ENCODE data around the gene LRRTM1. TPM values are rescaled to one million over a fixed set of nuclear protein-coding genes. Genes with fewer than 3 reads are reported as not detected.

Gene LRRTM1
- total and polyA plus RNA-seq, 2 of the 4 experiments (the other 2 are of a cell fraction): not detected

DNA sequence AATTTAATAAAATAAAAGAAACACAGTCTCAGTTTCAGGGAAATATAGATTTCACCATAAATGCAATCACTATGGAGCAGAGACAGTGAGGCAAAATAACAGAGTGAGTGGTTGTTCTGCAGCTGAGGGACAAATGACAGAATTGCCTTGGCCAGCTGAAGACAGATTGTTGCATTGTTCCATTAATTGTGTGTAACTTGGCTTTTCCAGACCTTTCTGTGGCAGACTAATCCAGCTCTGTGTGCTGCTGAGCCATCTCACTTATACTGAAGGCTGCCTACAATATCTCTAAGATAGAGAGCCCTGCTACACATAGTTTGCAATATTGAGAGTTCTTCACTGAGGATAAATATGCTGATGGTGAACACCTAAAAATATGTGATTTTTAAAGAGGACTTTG is 11.5 kb downstream of the LRRTM1 start:
- dilution Hi-C loops (cut with HindIII; ENCODE audit: low sequenced_read_pairs, unreplicated experiment): no loop called here
- BruUV-seq (replicated peaks): no TSS peak
- H2BK20ac ChIP-seq (ENCODE audit: low read depth, low read length): no peak overlapping the region

More for the DNA sequence above, 11.5 kb downstream of the LRRTM1 start:
- no peaks in the 10 kb centered on the region for H3K4me1 ChIP-seq (ENCODE audit: control insufficient read depth, insufficient read depth, low read length)
- no peaks in the 10 kb centered on the region for H3K9me1 ChIP-seq (ENCODE audit: insufficient read depth, low read length)
- H4K5ac ChIP-seq (ENCODE audit: low read depth, low read length): no peak overlapping the region
- H3K9me3 ChIP-seq (ENCODE audit: control insufficient read depth, insufficient read depth, low read length): no peaks in the 10 kb centered on the region
- H3K4me2 ChIP-seq (ENCODE audit: low read depth, low read length): no peak overlapping the region
- H2BK5ac ChIP-seq (ENCODE audit: low read depth, low read length, poor library complexity, severe bottlenecking): no peak overlapping the region
- no peak overlapping the region for H2AK9ac ChIP-seq (replicated peaks; ENCODE audit: low read depth, low read length, poor library complexity)
- in situ Hi-C loops (cut with MboI; ENCODE audit: low sequenced_read_pairs) (no loop called here), intact Hi-C loops (cut with micrococcal nuclease) (no loop called here)
- no peak overlapping the region for H3K14ac ChIP-seq (replicated peaks; ENCODE audit: low read depth, low read length)
- H2AK5ac ChIP-seq (ENCODE audit: low read depth, low read length): no peak overlapping the region
- no peak for ATAC-seq (ENCODE audit: low read depth)
- H3K4me3 ChIP-seq (ENCODE audit: insufficient read depth, low read depth, low read length): no peak overlapping the region
- H3K23ac ChIP-seq (ENCODE audit: low read depth, low read length): no peak overlapping the region
- TF ChIP-seq CHD1 (IDR thresholded peaks at IDR 0.05; ENCODE audit: low read depth, low read length) (no peak), RAD21 (IDR thresholded peaks at IDR 0.05; ENCODE audit: low read length) (no peak), ELK1 (IDR thresholded peaks at IDR 0.05; ENCODE audit: borderline replicate concordance, low read depth, low read length) (no peak), RCOR1 (IDR thresholded peaks at IDR 0.05; ENCODE audit: insufficient replicate concordance, low read length) (no peak), MAZ (IDR thresholded peaks at IDR 0.05; ENCODE audit: borderline replicate concordance, low read depth, low read length) (no peak), NFE2L2 (IDR thresholded peaks at IDR 0.05; ENCODE audit: low read depth, low read length) (no peak), POLR2A (IDR thresholded peaks at IDR 0.05; ENCODE audit: low read depth, low read length) (no peak), MAFK (IDR thresholded peaks at IDR 0.05; ENCODE audit: low read depth, low read length) (no peak), RFX5 (IDR thresholded peaks at IDR 0.05; ENCODE audit: low read depth, low read length) (no peak), BHLHE40 (IDR thresholded peaks at IDR 0.05; ENCODE audit: low read depth, low read length) (no peak), SMC3 (IDR thresholded peaks at IDR 0.05; ENCODE audit: low read depth, low read length) (no peak), MXI1 (IDR thresholded peaks at IDR 0.05; ENCODE audit: borderline replicate concordance, low read depth, low read length) (no peak), CEBPB (IDR thresholded peaks at IDR 0.05; ENCODE audit: low read depth, low read length) (no peak), FOS (IDR thresholded peaks at IDR 0.05; ENCODE audit: low read depth, low read length) (no peak)
- TF ChIP-seq, protein P1, sequence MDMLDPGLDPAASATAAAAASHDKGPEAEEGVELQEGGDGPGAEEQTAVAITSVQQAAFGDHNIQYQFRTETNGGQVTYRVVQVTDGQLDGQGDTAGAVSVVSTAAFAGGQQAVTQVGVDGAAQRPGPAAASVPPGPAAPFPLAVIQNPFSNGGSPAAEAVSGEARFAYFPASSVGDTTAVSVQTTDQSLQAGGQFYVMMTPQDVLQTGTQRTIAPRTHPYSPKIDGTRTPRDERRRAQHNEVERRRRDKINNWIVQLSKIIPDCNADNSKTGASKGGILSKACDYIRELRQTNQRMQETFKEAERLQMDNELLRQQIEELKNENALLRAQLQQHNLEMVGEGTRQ (IDR thresholded peaks at IDR 0.05; ENCODE audit: low read depth, low read length): no peak
- TF ChIP-seq, protein P2, sequence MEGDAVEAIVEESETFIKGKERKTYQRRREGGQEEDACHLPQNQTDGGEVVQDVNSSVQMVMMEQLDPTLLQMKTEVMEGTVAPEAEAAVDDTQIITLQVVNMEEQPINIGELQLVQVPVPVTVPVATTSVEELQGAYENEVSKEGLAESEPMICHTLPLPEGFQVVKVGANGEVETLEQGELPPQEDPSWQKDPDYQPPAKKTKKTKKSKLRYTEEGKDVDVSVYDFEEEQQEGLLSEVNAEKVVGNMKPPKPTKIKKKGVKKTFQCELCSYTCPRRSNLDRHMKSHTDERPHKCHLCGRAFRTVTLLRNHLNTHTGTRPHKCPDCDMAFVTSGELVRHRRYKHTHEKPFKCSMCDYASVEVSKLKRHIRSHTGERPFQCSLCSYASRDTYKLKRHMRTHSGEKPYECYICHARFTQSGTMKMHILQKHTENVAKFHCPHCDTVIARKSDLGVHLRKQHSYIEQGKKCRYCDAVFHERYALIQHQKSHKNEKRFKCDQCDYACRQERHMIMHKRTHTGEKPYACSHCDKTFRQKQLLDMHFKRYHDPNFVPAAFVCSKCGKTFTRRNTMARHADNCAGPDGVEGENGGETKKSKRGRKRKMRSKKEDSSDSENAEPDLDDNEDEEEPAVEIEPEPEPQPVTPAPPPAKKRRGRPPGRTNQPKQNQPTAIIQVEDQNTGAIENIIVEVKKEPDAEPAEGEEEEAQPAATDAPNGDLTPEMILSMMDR (conservative IDR thresholded peaks at IDR 0.05; ENCODE audit: low read depth, low read length): no peak
- no peak overlapping the region for H3K18ac ChIP-seq (ENCODE audit: low read depth, low read length)
- H3K27ac ChIP-seq (ENCODE audit: insufficient read depth, low read length): no peak overlapping the region
- H4K20me1 ChIP-seq (ENCODE audit: insufficient read depth, low read length): no peaks in the 10 kb centered on the region
- no peak overlapping the region for H2BK15ac ChIP-seq (ENCODE audit: low read depth, low read length)
- no peak overlapping the region for H3K4ac ChIP-seq (ENCODE audit: low read depth, low read length)
- no peak overlapping the region for H3K56ac ChIP-seq (ENCODE audit: extremely low read depth, insufficient read depth, low read length)
- ChIA-PET CTCF (no interaction called here), POLR2A (ENCODE audit: unreplicated experiment) (no interaction called here)
- no peak overlapping the region for H2AFZ ChIP-seq (replicated peaks; ENCODE audit: low read length, poor library complexity)
- H3K9ac ChIP-seq (ENCODE audit: low read depth, low read length): no peak overlapping the region
- no peak overlapping the region for H4K91ac ChIP-seq (ENCODE audit: insufficient read depth, low read depth, low read length)
- H2BK120ac ChIP-seq (ENCODE audit: low read depth, low read length): no peak overlapping the region
- H3K27me3 ChIP-seq (ENCODE audit: control insufficient read depth, insufficient read depth, low read length): peaks cover 2% of the 10 kb centered on the region; the same call in 1 of the 2 replicates
- no peak overlapping the region for H4K8ac ChIP-seq (ENCODE audit: low read depth in 2 of 2, low read length in 2 of 2)
- H3K79me1 ChIP-seq (ENCODE audit: low read depth in 1 of 2, low read length in 2 of 2): no peaks in the 10 kb centered on the region
- H3K36me3 ChIP-seq (ENCODE audit: control insufficient read depth, insufficient read depth, low read length): no peaks in the 10 kb centered on the region
- DNase-seq: no peak

Measured in IMR-90 (cell line).